LNCAP (cell line): Measurements from ENCODE around the gene ELAC1.

Experiments
- CTCF ChIP-seq: fragments of 450-650 bp; IDR thresholded peaks from 2 replicates; pipeline ENCODE4 v1.5.1; 2017; ENCODE audit warnings: mild to moderate bottlenecking

Gene ELAC1

GRCh38 chr18:50992351-50992762, 24.5 kb downstream of the ELAC1 start:
- TF ChIP-seq CTCF: no peak

- no peak for TF ChIP-seq CTCF
These were observed 26.2 kb downstream of the ELAC1 start for GRCh38 chr18:50994031-50994430.

- no peak for TF ChIP-seq CTCF
These were observed 38.4 kb downstream of the ELAC1 start for GRCh38 chr18:51006061-51006818.

GRCh38 chr18:51006948-51007789, 39.3 kb downstream of the ELAC1 start:
- no peak for TF ChIP-seq CTCF

GRCh38 chr18:51007790-51008139, 39.9 kb downstream of the ELAC1 start:
- TF ChIP-seq CTCF: no peak

- TF ChIP-seq CTCF: no peak
These were observed 41.2 kb downstream of the ELAC1 start for GRCh38 chr18:51009072-51009471.

GRCh38 chr18:51010218-51010617, 42.4 kb downstream of the ELAC1 start:
- TF ChIP-seq CTCF: no peak
